Fibroblast of lung (primary cell): Measurements from ENCODE around the gene DNAH5. TPM values are rescaled to one million over a fixed set of nuclear protein-coding genes. Genes with fewer than 3 reads are reported as not detected.

Experiments
- DNase-seq, 2 donors: peaks; one replicate each; pipeline versions ENCODE4 v3.0.0 to v3.0.0-alpha.2; 2010; ENCODE audit warnings: low read depth in 2 of 2
- H2AFZ ChIP-seq: 2 replicates; pipeline ENCODE4 v1.5.1; 2012; ENCODE audit warnings: low read length, control low read depth, inconsistent platforms
- H3K27ac ChIP-seq: 2 replicates; pipeline ENCODE4 v1.5.1; 2011; ENCODE audit warnings: low read length, control low read depth; ENCODE audit not compliant: insufficient read depth
- H3K27me3 ChIP-seq: 2 replicates; pipeline ENCODE4 v1.5.1; 2011; ENCODE audit warnings: mild to moderate bottlenecking, low read length; ENCODE audit not compliant: control insufficient read depth, insufficient read depth
- H3K36me3 ChIP-seq: 2 replicates; pipeline ENCODE4 v1.5.1; 2011; ENCODE audit warnings: low read length; ENCODE audit not compliant: control insufficient read depth, insufficient read depth
- H3K4me1 ChIP-seq: 2 replicates; pipeline ENCODE4 v1.5.1; 2011; ENCODE audit warnings: low read length; ENCODE audit not compliant: control insufficient read depth, insufficient read depth; ENCODE audit errors: extremely low read depth
- H3K4me2 ChIP-seq: 2 replicates; pipeline ENCODE4 v1.5.1; 2011; ENCODE audit warnings: low read length, control low read depth; ENCODE audit not compliant: insufficient read depth; ENCODE audit errors: extremely low read depth
- H3K4me3 ChIP-seq, 4 experiments: fragments of 200-600 bp in 1 of 4; sonication (generic) in 1 of 4; replicated peaks in 1 of 4; 2 replicates each; pipeline ENCODE4 v1.5.1; 2011 to 2016; ENCODE audit warnings: low read length in 4 of 4, low read depth in 3 of 4, mild to moderate bottlenecking in 3 of 4, control low read depth in 2 of 4, inconsistent platforms in 1 of 4, mixed read lengths in 1 of 4; ENCODE audit not compliant: insufficient read depth in 1 of 4; ENCODE audit errors: control extremely low read depth in 1 of 4
- H3K79me2 ChIP-seq: 2 replicates; pipeline ENCODE4 v1.5.1; 2012; ENCODE audit warnings: mild to moderate bottlenecking, low read length, inconsistent platforms; ENCODE audit not compliant: control insufficient read depth, insufficient read depth
- H3K9ac ChIP-seq: 2 replicates; pipeline ENCODE4 v1.5.1; 2011; ENCODE audit warnings: mild to moderate bottlenecking, low read length, control low read depth; ENCODE audit not compliant: insufficient read depth
- H3K9me3 ChIP-seq: 2 replicates; pipeline ENCODE4 v1.5.1; 2012; ENCODE audit warnings: low read depth, low read length; ENCODE audit not compliant: control insufficient read depth, insufficient read depth
- H4K20me1 ChIP-seq: 2 replicates; pipeline ENCODE4 v1.5.1; 2011; ENCODE audit warnings: low read length; ENCODE audit not compliant: control insufficient read depth, insufficient read depth; ENCODE audit errors: extremely low read depth
- EZH2 ChIP-seq: IDR thresholded peaks from 2 replicates; pipeline ENCODE4 v1.5.1; 2012; ENCODE audit warnings: low read length, control low read depth, mild to moderate bottlenecking; ENCODE audit errors: missing control alignments
- polyA plus RNA-seq, 2 donors: library from polyadenylated mRNA; depleted of rRNA in 1 of 2; stranded (reverse) in 1 of 2; unstranded in 1 of 2; fragments of >200 nt; gene quantifications; 2 replicates each; pipeline ENCODE4 v1.2.1, GENCODE V29; 2011 to 2012; ENCODE audit warnings: missing spikeins in 1 of 2
- total RNA-seq: library from RNA; depleted of rRNA; stranded (reverse); fragments of >200 nt; gene quantifications from 2 replicates; pipeline ENCODE4 v1.2.1, GENCODE V29; 2014
- TF ChIP-seq, protein P1 (sequence below), 2 donors: IDR thresholded peaks in 1 of 2; conservative IDR thresholded peaks in 1 of 2; 1 replicate in 1 of 2; 2 replicates in 1 of 2; pipeline ENCODE4 v1.5.1; 2011 to 2012; ENCODE audit warnings: low read length in 2 of 2, control low read depth in 1 of 2, inconsistent platforms in 1 of 2, low read depth in 1 of 2, mild to moderate bottlenecking in 1 of 2

Gene DNAH5
- total and polyA plus RNA-seq, 2 donors (not counting 1 experiment from before 2014, with no cell fraction given) = 2.1 to 3.1 TPM

DNA sequence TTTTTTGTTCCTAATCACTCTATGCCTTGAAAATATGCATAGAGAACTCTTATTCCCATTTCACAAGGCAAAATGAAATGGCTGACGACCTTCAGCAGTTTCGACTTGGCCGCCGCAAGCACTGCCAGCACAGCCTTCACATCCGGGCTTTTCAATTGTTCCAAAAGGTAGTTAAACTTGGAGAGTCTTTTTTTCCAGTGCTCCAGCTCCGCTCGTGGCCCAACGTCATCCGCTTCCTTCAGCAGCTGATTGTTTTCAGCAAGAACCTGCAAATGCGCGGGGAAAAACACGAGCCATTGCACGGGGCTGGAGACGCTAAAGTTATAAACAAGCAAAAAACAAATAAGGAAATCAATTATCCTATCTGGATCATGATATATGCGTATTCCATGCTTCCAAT lies 25.4 kb downstream of the DNAH5 start:
- H3K27me3 ChIP-seq = no peaks in the 10 kb centered on the region
- no peak overlapping the region for H3K4me3 ChIP-seq
- H3K36me3 ChIP-seq = no peaks in the 10 kb centered on the region
- H3K9ac ChIP-seq = no peak overlapping the region
- no peaks in the 10 kb centered on the region for H4K20me1 ChIP-seq
- no peaks in the 10 kb centered on the region for H3K9me3 ChIP-seq
- H3K4me2 ChIP-seq = no peak overlapping the region
- H3K79me2 ChIP-seq = no peaks in the 10 kb centered on the region
- no peak overlapping the region for H2AFZ ChIP-seq
- no peak for DNase-seq
- TF ChIP-seq EZH2 = no peak
- TF ChIP-seq, protein P1, sequence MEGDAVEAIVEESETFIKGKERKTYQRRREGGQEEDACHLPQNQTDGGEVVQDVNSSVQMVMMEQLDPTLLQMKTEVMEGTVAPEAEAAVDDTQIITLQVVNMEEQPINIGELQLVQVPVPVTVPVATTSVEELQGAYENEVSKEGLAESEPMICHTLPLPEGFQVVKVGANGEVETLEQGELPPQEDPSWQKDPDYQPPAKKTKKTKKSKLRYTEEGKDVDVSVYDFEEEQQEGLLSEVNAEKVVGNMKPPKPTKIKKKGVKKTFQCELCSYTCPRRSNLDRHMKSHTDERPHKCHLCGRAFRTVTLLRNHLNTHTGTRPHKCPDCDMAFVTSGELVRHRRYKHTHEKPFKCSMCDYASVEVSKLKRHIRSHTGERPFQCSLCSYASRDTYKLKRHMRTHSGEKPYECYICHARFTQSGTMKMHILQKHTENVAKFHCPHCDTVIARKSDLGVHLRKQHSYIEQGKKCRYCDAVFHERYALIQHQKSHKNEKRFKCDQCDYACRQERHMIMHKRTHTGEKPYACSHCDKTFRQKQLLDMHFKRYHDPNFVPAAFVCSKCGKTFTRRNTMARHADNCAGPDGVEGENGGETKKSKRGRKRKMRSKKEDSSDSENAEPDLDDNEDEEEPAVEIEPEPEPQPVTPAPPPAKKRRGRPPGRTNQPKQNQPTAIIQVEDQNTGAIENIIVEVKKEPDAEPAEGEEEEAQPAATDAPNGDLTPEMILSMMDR (conservative IDR thresholded peaks at IDR 0.05 in 1 of 2, IDR thresholded peaks at IDR 0.05 in 1 of 2; ENCODE audit: low read depth in 1 of 2, low read length in 2 of 2) = no peak
- H3K4me1 ChIP-seq = no peaks in the 10 kb centered on the region
- H3K27ac ChIP-seq = no peak overlapping the region

DNA sequence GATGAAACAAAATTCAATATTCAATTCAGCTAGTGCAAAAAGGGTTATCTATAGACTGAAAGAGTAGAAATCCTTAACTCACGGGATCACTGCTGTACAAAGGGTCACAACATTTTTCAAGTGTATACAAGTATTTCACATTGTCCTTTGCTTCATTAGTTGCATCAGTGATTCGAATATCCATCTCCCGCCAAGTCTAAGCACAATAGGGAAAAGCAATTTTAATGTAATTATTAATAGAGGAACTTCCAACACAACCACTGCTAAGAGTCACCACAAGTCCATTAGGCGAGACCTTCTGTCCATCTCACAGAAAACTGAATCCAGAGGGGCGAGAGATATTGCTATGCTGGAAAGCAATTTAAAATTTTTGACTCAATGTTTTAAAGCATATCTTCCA lies 27.4 kb downstream of the DNAH5 start:
- Histone ChIP-seq H3K4me2 (no peak overlapping the region), H3K9me3 (no peaks in the 10 kb centered on the region), H3K36me3 (no peaks in the 10 kb centered on the region), H4K20me1 (no peaks in the 10 kb centered on the region), H2AFZ (no peak overlapping the region), H3K27ac (no peak overlapping the region), H3K4me3 (no peak overlapping the region), H3K9ac (no peak overlapping the region), H3K27me3 (no peaks in the 10 kb centered on the region), H3K4me1 (no peaks in the 10 kb centered on the region), H3K79me2 (no peaks in the 10 kb centered on the region)
- no peak for DNase-seq
- no peak for TF ChIP-seq EZH2
- TF ChIP-seq, protein P1 (conservative IDR thresholded peaks at IDR 0.05 in 1 of 2, IDR thresholded peaks at IDR 0.05 in 1 of 2; ENCODE audit: low read depth in 1 of 2, low read length in 2 of 2) = no peak

DNA sequence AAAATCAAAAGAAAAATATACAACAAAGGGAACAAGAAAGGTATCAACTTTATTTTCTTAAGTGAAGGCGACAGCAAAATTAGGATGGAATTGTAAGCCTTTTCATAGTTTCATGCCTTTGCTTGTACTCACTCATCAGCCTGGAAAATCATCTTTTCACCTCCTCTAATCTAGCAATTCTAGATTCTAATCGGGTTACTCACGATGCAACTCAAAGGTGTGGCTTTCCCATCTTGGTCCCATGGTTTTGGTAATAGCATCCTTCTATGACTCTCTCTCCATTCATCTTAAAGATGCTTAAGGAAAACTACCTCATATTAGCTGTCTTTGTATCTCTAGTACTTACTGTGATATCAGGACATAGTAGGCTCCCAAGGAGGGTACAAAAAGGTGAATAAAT lies 30.5 kb downstream of the DNAH5 start:
- no peaks in the 10 kb centered on the region for H3K4me1 ChIP-seq
- DNase-seq = no peak
- no peak overlapping the region for H3K4me3 ChIP-seq
- H3K27me3 ChIP-seq = no peaks in the 10 kb centered on the region
- H3K36me3 ChIP-seq = no peaks in the 10 kb centered on the region
- H3K79me2 ChIP-seq = no peaks in the 10 kb centered on the region
- TF ChIP-seq, protein P1 (conservative IDR thresholded peaks at IDR 0.05 in 1 of 2, IDR thresholded peaks at IDR 0.05 in 1 of 2; ENCODE audit: low read depth in 1 of 2, low read length in 2 of 2) = no peak
- no peak overlapping the region for H3K27ac ChIP-seq
- no peak overlapping the region for H2AFZ ChIP-seq
- H3K4me2 ChIP-seq = no peak overlapping the region
- no peak overlapping the region for H3K9ac ChIP-seq
- no peaks in the 10 kb centered on the region for H4K20me1 ChIP-seq
- H3K9me3 ChIP-seq = no peaks in the 10 kb centered on the region
